GM18508 (cell line): ENCODE measurements around the gene F12.

Experiments used
- ATAC-seq: cut with Tn5 transposase; IDR thresholded peaks from one replicate; pipeline ENCODE4 v1.9.1; 2021; ENCODE audit warnings: moderate number of reproducible peaks; ENCODE audit not compliant: insufficient read depth, unreplicated experiment

Gene F12

GRCh38 chr5:177409043-177409801 lies at the start of gene F12:
Gene F12 (minus strand): TSS chr5:177409564. CDS start chr5:177409527, 37 bp downstream.
- no peak for ATAC-seq

- ATAC-seq, result no peak
Observed at GRCh38 chr5:177458912-177459350, 49.6 kb upstream of the F12 start.

- no peak for ATAC-seq
Observed at GRCh38 chr5:177457852-177458681, 48.7 kb upstream of the F12 start.

GRCh38 chr5:177456976-177457851 lies 47.9 kb upstream of the F12 start:
- ATAC-seq, result peak; percentile 31

- ATAC-seq, result no peak
Observed at GRCh38 chr5:177456591-177456964, 47.2 kb upstream of the F12 start.

GRCh38 chr5:177455661-177456590 lies 46.6 kb upstream of the F12 start:
- no peak for ATAC-seq

- ATAC-seq, result no peak
Observed at GRCh38 chr5:177455036-177455660, 45.8 kb upstream of the F12 start.

- ATAC-seq, result no peak
Observed at GRCh38 chr5:177454397-177455035, 45.2 kb upstream of the F12 start.

GRCh38 chr5:177453852-177454396 lies 44.6 kb upstream of the F12 start:
- ATAC-seq, result no peak

GRCh38 chr5:177452688-177453638 lies 43.6 kb upstream of the F12 start:
- ATAC-seq, result no peak

- ATAC-seq, result no peak
Observed at GRCh38 chr5:177450667-177451424, 41.5 kb upstream of the F12 start.

- no peak for ATAC-seq
Observed at GRCh38 chr5:177449140-177450061, 40.0 kb upstream of the F12 start.

GRCh38 chr5:177448244-177448950 lies 39.0 kb upstream of the F12 start:
- no peak for ATAC-seq

- ATAC-seq, result no peak
Observed at GRCh38 chr5:177447611-177448243, 38.4 kb upstream of the F12 start.
